GM18499 (cell line): ENCODE measurements around the gene TNK1.
A peak's percentile ranks its signal among the peaks of the same experiment; 100 is the strongest.

Experiments used
- ATAC-seq: cut with Tn5 transposase; IDR thresholded peaks from one replicate; pipeline ENCODE4 v1.9.1; 2021; ENCODE audit warnings: moderate number of reproducible peaks; ENCODE audit not compliant: insufficient read depth, unreplicated experiment

TNK1 gene

DNA sequence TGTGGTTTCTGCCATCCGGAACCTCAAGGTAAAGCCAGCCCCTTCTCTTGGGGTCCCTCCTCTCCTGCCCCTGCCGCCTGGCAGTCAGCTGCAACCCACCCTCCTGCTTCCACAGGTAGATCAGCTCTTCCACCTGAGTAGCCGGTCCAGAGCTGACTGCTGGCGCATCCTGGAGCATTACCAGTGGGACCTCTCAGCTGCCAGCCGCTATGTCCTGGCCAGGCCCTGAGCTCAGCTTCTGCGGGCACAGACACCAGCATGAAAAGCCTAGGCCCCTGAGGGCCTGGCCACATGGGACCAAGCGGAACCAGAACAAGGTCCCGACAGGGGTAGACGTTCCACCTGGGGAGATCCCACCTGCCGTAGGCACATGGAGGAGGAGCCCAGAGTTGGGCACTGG lies 8.0 kb downstream of the TNK1 start:
- ATAC-seq, result no peak

DNA sequence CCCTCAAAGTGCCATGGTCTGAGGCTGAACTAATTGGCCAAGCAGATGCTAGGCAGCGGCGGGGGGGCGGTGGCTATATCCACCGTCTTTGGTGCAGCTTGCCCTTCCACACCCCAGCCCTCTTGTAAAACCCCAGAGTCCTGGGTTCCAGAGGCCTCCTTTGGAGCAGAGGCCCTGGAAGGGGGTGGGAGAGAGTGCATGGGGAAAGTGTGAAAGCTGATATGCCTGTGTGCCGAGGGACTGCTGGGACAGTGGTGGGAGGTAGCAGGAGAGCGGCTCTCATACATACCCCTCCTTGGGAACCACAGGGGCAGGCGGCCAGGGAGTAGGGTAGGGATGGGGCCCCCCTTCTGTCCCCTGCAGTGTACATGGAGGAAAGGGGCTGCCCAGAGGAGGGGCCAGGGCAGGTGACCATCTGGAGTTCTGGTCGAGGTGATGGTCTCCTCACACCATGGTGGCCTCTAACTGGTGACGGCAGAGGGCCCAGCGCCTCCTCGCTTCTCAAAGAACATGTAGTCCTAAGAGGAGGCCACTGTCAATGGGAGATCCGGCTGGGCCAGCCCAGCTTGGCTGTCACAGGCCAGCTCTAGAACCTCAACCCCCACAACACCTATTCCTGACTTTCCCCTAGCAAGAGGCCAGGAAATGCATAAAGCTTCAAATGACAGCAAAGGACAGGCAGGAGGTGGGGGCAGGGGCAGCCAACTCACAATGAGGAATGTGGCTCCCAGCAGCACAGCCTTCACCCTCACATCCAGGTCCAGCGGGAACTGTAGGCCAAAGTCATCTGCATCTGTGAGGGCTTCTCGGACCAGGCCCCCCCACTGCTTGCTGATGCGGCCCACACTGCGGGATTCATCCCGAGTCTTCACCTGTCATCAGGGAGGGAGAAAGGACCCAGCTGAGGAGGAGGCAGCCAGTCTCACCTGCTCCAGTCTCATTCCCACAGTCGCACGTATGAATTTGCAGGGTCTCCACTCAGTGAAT lies 9.3 kb downstream of the TNK1 start:
- ATAC-seq, result no peak

- ATAC-seq, result no peak
Measured at GRCh38 chr17:7391307-7391706, 10.4 kb downstream of the TNK1 start.

DNA sequence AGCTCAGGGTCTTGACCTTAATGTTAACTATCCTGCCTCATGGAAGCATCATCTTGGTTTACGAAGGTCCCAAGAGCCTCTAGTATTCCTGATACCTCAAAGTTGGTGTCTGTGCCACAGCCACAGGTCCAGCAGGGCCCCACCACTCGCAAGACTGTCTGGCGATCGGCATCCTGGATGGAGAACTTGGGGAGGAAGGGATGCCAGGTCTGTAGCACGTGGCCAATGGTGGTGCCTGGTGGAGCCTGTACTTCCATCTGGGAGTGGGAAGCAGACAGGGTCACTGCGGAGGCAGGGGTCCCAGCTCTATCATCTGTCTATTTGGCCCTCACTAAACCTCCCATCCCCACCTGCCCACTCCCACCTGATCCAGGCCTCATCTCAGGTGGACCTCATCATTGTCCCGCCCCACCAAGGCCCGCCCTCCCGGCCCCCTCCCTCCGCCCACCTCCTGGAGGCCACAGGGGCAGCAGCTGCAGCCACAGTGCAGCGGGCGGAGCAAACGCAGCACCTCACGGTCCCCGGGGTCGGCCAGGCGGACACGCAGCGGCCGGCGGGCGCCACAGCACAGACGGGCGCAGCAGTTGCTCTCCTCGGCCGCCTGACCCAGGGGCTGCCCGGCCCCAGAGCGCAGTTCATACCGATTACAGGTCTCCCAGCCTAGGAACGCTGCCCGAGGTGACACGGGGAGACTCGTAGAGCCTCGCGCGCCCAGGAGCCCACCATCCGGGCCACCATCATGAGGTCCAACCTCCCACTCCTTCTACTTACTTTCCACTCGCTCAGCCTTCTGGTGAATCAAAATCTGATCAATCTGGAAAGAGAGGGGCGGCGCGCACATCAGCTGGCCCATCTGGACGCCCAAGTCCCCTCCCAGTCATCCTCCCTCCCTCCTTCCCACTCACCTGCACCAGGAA lies 12.1 kb downstream of the TNK1 start:
- ATAC-seq, result no peak

GRCh38 chr17:7393613-7394451 lies 12.9 kb downstream of the TNK1 start:
- peak; percentile 28 for ATAC-seq

GRCh38 chr17:7394452-7395191 lies 13.7 kb downstream of the TNK1 start, which contains the start of gene PLSCR3:
Gene PLSCR3, minus strand, starts transcription at chr17:7394525. Its CDS starts 415 bp downstream, at chr17:7394110.
- peak; percentile 49 for ATAC-seq

DNA sequence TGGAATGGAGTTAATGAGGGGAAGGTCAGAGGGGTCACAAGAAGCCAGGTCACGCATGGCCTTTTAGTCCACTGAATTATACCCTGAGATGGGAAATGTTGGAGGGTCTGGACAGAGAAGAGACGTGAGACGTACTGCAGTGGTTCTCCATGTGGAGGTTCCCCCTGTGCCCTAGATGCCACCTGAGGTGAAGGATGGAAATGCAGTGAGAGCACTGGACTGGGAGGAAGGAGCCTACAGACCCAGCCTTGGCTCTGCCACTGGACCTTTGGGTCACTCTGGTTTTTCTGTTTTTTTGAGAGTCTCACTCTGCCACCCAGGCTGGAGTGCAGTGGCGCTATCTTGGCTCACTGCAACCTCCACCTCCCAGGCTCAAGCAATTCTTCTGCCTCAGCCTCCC lies 15.3 kb downstream of the TNK1 start:
- ATAC-seq, result no peak

GRCh38 chr17:7398612-7399011 lies 17.7 kb downstream of the TNK1 start:
- no peak for ATAC-seq

GRCh38 chr17:7403043-7403726 lies 22.3 kb downstream of the TNK1 start:
- no peak for ATAC-seq

DNA sequence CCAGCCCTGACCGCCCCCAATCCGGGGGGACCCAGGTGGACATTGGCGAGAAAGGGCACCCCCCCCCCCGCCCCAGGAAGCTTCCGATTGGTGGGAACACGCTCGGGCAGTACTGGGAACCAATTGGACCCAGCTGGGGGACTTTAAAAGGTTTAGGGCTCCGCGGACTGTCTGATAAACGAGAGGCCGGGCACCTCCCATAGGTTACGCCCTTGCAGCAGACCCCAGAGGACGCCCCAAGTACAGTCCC lies 22.8 kb downstream of the TNK1 start:
- ATAC-seq, result no peak

GRCh38 chr17:7403977-7404736 lies 23.3 kb downstream of the TNK1 start, which contains the start of gene TMEM256:
Gene TMEM256, minus strand, starts transcription at chr17:7404097. Its CDS starts 13 bp downstream, at chr17:7404084.
- ATAC-seq, result peak; percentile 64

DNA sequence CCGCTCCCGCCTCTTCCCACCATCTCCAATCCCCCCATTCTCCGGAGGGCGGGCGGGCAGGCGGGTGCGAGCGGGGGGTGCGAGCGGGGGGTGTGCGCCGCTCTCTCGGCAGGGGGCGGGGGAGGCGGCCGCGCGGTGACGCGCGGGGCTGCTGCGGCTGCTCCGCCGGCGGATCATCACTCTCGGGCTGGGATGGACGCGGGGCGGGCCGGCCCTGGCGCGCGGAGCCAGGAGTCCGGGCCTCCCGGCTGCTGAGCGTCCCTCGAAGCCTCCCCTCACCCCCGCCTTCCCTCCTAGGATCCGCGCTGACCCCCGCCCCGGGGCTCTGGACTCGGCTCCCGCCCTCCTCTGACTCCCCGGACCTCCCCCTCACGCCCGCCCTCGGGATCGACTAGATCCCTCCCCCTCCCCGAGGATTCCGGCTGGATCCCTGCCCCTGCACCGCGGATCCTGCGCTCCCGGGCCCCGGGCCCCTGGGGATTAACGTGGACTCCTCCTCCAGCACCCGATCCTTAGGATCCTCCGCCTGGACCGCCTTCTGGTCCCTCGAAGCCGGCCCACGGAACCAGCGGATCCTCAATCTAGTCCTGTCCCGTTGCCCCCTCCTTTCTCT lies 24.0 kb downstream of the TNK1 start:
- no peak for ATAC-seq

DNA sequence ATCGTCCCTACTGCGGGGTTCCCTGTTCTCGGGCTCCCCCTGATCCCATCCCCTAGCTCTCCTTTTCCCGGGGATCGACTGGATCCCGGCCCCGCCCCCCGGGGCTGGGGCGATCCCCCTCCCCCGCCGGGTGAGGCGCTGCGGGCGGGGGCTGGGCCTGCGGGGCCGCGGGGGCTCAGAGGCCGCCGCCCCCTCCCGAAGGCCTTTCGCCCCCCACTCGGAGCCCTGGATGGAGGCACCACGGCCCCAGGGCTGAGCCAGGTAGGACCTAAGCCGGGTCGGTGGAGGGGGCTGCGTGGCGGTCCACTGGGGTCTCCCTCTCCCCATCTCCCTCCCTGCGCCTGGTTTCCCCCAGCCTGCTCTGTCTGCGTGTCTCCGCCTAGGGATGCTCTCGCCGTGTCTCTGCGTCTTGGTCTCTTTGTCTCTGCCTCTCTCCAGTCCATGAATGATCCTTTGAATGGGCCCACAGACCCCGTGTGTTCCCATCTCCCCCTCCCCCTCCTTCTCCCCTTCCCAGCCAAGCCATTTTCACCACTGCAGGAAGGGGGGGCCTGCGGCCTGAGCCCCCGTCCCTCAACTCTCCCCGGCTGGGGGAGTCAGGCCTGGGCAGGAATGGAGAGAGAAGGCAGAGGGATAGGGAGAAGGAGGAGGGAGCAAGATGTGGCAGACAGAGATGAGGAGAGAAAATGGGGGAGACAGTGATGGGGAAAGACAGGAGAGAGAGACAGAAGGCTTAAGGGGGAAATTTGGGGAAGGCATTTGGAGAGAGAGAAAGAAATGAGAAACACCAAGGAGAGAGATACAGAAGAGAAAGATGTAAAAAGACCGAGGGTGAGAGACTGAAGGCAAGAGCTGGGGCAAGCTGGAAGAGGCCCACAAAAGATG lies 24.7 kb downstream of the TNK1 start:
- no peak for ATAC-seq

GRCh38 chr17:7406235-7406825 lies 25.4 kb downstream of the TNK1 start:
- ATAC-seq, result no peak

DNA sequence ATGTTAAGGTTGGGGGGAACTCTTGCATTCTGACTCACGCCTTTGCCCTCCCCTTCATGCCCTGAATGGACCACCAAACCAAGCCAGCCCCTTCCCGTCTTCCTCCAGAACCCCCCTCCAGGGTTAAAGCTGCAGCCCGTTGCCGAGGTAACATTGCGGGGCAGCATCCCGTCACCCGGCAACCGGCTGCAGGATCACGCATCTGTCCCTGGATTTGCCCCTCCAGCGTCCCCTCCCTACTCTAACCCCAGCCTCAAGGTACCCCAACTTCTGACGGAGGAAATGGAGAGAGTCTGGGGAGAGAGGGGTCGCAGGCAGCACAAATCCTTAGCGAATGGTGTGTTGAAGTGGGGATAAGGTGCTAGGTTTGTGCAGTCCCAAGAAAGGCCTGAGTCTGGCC lies 26.2 kb downstream of the TNK1 start:
- ATAC-seq, result no peak

GRCh38 chr17:7407485-7408251 lies 26.8 kb downstream of the TNK1 start, which contains the start of gene NLGN2:
Gene NLGN2, plus strand, starts transcription at chr17:7407845. Its CDS starts 411 bp downstream, at chr17:7408256.
- no peak for ATAC-seq
